KMS-11 (cell line): Measurements from ENCODE around the gene GGN.

Experiments
- H2AFZ ChIP-seq: fragments of 200-600 bp; sonication (generic); 2 replicates; pipeline ENCODE4 v1.6.1; 2016; ENCODE audit warnings: antibody characterized with exemption, mixed run types, low read depth
- H3K27ac ChIP-seq: fragments of 200-600 bp; sonication (generic); 2 replicates; pipeline ENCODE4 v1.6.1; 2016; ENCODE audit warnings: mild to moderate bottlenecking, mixed run types
- H3K27me3 ChIP-seq: fragments of 200-600 bp; sonication (generic); 2 replicates; pipeline ENCODE4 v1.6.1; 2017; ENCODE audit warnings: mild to moderate bottlenecking, low read depth, mixed run types, moderate library complexity; ENCODE audit not compliant: insufficient read depth
- H3K36me3 ChIP-seq: fragments of 200-600 bp; sonication (generic); 2 replicates; pipeline ENCODE4 v1.6.1; 2017; ENCODE audit warnings: mild to moderate bottlenecking, mixed run types; ENCODE audit not compliant: insufficient read depth
- H3K4me1 ChIP-seq: fragments of 200-600 bp; sonication (generic); 2 replicates; pipeline ENCODE4 v1.6.1; 2016; ENCODE audit warnings: mild to moderate bottlenecking, low read depth, mixed run types; ENCODE audit not compliant: poor library complexity, severe bottlenecking
- H3K4me2 ChIP-seq: fragments of 200-600 bp; sonication (generic); 2 replicates; pipeline ENCODE4 v1.7.0; 2016; ENCODE audit warnings: mild to moderate bottlenecking, mixed run types
- H3K4me3 ChIP-seq: fragments of 200-600 bp; sonication (generic); IDR thresholded peaks from 2 replicates; pipeline ENCODE4 v1.6.1; 2017; ENCODE audit warnings: low read depth, low read length, mixed read lengths; ENCODE audit not compliant: insufficient read depth
- H3K79me2 ChIP-seq: fragments of 200-600 bp; sonication (generic); 2 replicates; pipeline ENCODE4 v1.6.1; 2016; ENCODE audit warnings: low read depth, mixed run types; ENCODE audit not compliant: insufficient read depth
- H3K9ac ChIP-seq: fragments of 200-600 bp; sonication (generic); 2 replicates; pipeline ENCODE4 v1.6.1; 2016; ENCODE audit warnings: mild to moderate bottlenecking, mixed run types
- H4K20me1 ChIP-seq: fragments of 200-600 bp; sonication (generic); 2 replicates; pipeline ENCODE4 v1.6.1; 2016; ENCODE audit warnings: mild to moderate bottlenecking, mixed run types; ENCODE audit not compliant: insufficient read depth
- TF ChIP-seq, protein P1 (sequence below): fragments of 200-600 bp; sonication (generic); conservative IDR thresholded peaks from 2 replicates; pipeline ENCODE4 v1.6.1; 2017; ENCODE audit warnings: low read depth, mild to moderate bottlenecking, antibody characterized with exemption, low read length, moderate library complexity, mixed read lengths

GGN gene

DNA sequence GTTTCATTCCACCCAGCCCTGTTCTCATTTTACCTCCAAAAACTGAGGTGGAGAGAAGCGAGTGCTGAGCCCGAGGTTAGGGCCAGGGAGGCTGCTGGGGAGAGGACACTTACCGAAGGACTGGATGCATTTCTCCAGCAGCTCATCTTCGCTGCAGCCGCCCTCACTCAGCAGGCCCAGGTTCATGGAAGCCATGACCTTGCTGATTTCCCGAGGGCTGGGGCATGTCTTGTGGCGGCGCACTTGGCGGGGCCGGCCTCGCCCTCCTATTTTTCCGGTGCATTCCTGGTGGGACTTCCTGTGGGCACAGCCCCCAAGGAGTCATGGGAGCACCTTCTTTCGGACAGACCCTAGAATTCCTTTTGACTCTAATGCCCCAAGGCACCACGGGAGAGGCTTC is 34.0 kb upstream of the GGN start:
- no peak overlapping the region for H3K4me3 ChIP-seq
- H2AFZ ChIP-seq, result no peak overlapping the region
- H4K20me1 ChIP-seq, result no peaks in the 10 kb centered on the region
- no peak overlapping the region for H3K27ac ChIP-seq
- no peak overlapping the region for H3K9ac ChIP-seq
- peaks cover 18% of the 10 kb centered on the region; the same call in 1 of the 2 replicates for H3K27me3 ChIP-seq
- no peaks in the 10 kb centered on the region for H3K36me3 ChIP-seq
- no peaks in the 10 kb centered on the region for H3K79me2 ChIP-seq
- TF ChIP-seq, protein P1, sequence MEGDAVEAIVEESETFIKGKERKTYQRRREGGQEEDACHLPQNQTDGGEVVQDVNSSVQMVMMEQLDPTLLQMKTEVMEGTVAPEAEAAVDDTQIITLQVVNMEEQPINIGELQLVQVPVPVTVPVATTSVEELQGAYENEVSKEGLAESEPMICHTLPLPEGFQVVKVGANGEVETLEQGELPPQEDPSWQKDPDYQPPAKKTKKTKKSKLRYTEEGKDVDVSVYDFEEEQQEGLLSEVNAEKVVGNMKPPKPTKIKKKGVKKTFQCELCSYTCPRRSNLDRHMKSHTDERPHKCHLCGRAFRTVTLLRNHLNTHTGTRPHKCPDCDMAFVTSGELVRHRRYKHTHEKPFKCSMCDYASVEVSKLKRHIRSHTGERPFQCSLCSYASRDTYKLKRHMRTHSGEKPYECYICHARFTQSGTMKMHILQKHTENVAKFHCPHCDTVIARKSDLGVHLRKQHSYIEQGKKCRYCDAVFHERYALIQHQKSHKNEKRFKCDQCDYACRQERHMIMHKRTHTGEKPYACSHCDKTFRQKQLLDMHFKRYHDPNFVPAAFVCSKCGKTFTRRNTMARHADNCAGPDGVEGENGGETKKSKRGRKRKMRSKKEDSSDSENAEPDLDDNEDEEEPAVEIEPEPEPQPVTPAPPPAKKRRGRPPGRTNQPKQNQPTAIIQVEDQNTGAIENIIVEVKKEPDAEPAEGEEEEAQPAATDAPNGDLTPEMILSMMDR, result no peak
- H3K4me1 ChIP-seq, result peaks cover 4% of the 10 kb centered on the region
- H3K4me2 ChIP-seq, result no peak overlapping the region

DNA sequence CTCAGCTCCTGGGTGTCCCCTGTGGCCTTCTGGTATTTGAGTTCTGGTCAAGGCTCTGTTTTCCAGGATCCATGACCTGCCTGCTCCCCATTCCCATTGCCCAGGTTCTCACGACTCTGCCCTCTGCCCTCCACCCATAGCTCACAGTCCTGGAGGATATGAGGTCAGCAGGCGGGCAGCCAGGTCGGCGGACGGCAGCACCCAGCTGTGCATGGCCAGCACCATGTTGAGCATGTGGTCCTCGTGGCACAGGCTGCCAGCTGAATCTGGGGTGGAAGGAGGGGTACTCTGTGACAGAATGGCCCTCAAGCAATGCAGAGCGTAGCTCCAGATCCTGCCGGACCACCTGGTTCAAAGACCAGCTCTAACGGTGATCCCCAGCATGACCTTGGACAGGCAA is 33.1 kb upstream of the GGN start:
- no peak overlapping the region for H3K4me3 ChIP-seq
- no peak overlapping the region for H2AFZ ChIP-seq
- H4K20me1 ChIP-seq, result no peaks in the 10 kb centered on the region
- TF ChIP-seq, protein P1, result no peak
- H3K27me3 ChIP-seq, result peaks cover 18% of the 10 kb centered on the region; the same call in 1 of the 2 replicates
- no peaks in the 10 kb centered on the region for H3K36me3 ChIP-seq
- H3K9ac ChIP-seq, result no peak overlapping the region
- H3K27ac ChIP-seq, result no peak overlapping the region
- peaks cover 4% of the 10 kb centered on the region for H3K4me1 ChIP-seq
- H3K4me2 ChIP-seq, result no peak overlapping the region
- H3K79me2 ChIP-seq, result no peaks in the 10 kb centered on the region

DNA sequence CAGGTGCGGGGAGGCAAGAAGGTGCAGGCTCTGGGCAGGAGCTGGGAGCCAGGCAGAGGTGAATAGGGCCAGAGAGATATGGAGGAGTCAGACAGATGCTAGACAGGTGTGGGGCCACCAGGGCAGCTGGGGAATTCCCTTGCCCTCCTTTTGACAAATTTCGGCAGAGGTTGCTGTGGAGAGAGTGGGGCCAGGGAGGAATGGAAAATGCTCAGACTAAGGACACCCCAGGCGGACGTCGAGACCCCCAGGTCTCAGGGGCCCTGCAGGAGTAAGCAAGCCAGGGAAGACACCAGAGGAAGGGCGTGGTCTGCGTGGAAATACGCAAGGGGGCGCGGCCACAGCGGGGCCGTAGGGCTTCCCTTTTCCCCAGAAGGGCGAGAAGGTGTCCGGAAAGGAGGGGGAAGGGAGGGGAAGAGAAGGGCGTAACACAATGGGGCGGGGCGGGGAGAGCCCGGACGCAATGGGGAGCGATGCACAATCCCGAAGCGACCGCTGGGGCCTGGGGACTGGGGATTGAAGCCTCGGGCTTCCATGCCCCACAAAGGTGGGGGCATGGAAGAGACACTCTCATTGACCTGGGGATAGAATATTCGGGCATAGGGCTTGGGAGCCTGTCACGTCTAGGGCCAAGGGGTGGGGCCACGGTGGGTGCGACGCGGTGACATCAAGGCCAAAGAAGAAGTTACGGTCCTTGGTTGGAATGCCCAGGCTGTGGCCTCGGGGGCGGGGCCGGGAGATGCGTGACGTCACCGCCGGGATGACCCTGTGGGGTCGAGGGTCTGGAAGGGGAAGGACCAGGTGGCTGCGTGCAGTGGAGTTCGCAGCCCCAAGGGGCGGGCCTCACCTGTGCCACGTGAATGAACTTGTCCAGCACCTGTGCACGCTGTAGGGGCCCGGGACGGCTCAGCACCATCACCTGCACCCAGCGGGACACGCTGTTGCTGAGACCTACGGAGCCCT is 30.0 kb upstream of the GGN start:
- Histone ChIP-seq H4K20me1 (no peaks in the 10 kb centered on the region), H3K4me3 (no peak overlapping the region), H3K9ac (no peak overlapping the region), H3K36me3 (no peaks in the 10 kb centered on the region), H3K27me3 (peaks cover 26% of the 10 kb centered on the region; the same call in 1 of the 2 replicates), H2AFZ (peak overlapping the region; percentile 27; the same call in 1 of the 2 replicates), H3K79me2 (no peaks in the 10 kb centered on the region), H3K27ac (no peak overlapping the region), H3K4me2 (peak overlapping the region; percentile 3; the same call in 1 of the 2 replicates), H3K4me1 (peaks cover 4% of the 10 kb centered on the region)
- TF ChIP-seq, protein P1, result no peak

DNA sequence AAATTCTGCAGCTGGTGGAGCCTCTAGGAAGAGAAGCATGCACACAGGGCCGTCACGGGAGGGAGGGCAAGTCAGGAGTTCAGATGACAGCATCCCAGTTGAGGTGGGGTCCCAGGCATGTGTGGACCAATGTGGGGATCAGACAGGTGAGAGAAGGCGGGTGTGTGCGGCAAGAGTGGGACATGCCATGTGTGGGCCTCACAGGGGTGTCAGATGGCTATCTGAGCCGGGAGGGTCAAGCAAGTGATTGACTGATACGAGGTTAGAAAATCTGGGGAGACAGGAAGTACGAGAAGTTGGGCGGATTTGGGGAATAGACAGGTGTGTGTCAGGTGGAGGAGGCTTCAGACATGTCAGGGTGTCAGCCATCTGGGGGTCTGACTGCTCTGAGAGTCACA is 29.3 kb upstream of the GGN start:
- no peak overlapping the region for H3K4me3 ChIP-seq
- no peaks in the 10 kb centered on the region for H3K36me3 ChIP-seq
- no peak overlapping the region for H3K27ac ChIP-seq
- H3K4me1 ChIP-seq, result peaks cover 4% of the 10 kb centered on the region
- no peaks in the 10 kb centered on the region for H4K20me1 ChIP-seq
- TF ChIP-seq, protein P1, result no peak
- no peak overlapping the region for H2AFZ ChIP-seq
- H3K4me2 ChIP-seq, result no peak overlapping the region
- peaks cover 31% of the 10 kb centered on the region; the same call in 1 of the 2 replicates for H3K27me3 ChIP-seq
- no peaks in the 10 kb centered on the region for H3K79me2 ChIP-seq
- H3K9ac ChIP-seq, result no peak overlapping the region
